ENCODE results near the gene PPP2R2C. TPM values are rescaled to one million over a fixed set of nuclear protein-coding genes. Genes with fewer than 3 reads are reported as not detected.

Gene PPP2R2C
- total and polyA plus RNA-seq, 3 experiments from 2014 or later: not detected

- H3K4me1 Mint-ChIP-seq: no peaks in the 10 kb centered on the region
- no peak overlapping the region for H3K27ac Mint-ChIP-seq
These were observed 170.5 kb downstream of the PPP2R2C start for GRCh38 chr4:6301732-6302442.

GRCh38 chr4:6301051-6301731 is 171.2 kb downstream of the PPP2R2C start:
- Histone ChIP-seq H3K4me1 (ENCODE audit: insufficient read depth, low read length) (no peaks in the 10 kb centered on the region), H3K27me3 (ENCODE audit: insufficient read depth, low read length, poor library complexity, severe bottlenecking) (no peaks in the 10 kb centered on the region), H3K9me3 (ENCODE audit: low read length) (no peaks in the 10 kb centered on the region), H3K27ac (ENCODE audit: low read depth, low read length) (no peak overlapping the region), H3K36me3 (ENCODE audit: insufficient read depth, low read length) (no peaks in the 10 kb centered on the region), H3K4me3 (ENCODE audit: low read length) (no peak overlapping the region)
- H3K9me3 Mint-ChIP-seq: no peaks in the 10 kb centered on the region
- H3K36me3 Mint-ChIP-seq: peaks cover 3 to 22% (median 8%) of the 10 kb centered on the region in 3 donors
- H3K4me3 Mint-ChIP-seq: no peak overlapping the region
- H3K27ac Mint-ChIP-seq: no peak overlapping the region
- H3K4me1 Mint-ChIP-seq: no peaks in the 10 kb centered on the region
- ChIA-PET POLR2A (no interaction called here), CTCF (no interaction called here)
- DNase-seq: no peak
- peaks cover 0 to 3% of the 10 kb centered on the region in 2 donors for H3K27me3 Mint-ChIP-seq

More at GRCh38 chr4:6301732-6302442, 170.5 kb downstream of the PPP2R2C start:
- Histone ChIP-seq H3K27ac (ENCODE audit: low read depth, low read length) (no peak overlapping the region), H3K27me3 (ENCODE audit: insufficient read depth, low read length, poor library complexity, severe bottlenecking) (no peaks in the 10 kb centered on the region), H3K4me1 (ENCODE audit: insufficient read depth, low read length) (no peaks in the 10 kb centered on the region), H3K9me3 (ENCODE audit: low read length) (no peaks in the 10 kb centered on the region), H3K36me3 (ENCODE audit: insufficient read depth, low read length) (no peaks in the 10 kb centered on the region), H3K4me3 (ENCODE audit: low read length) (no peak overlapping the region)
- Mint-ChIP-seq H3K36me3 (peaks cover 3 to 20% (median 8%) of the 10 kb centered on the region in 3 donors), H3K9me3 (no peaks in the 10 kb centered on the region), H3K27me3 (peaks cover 7% of the 10 kb centered on the region in 2 donors), H3K4me3 (no peak overlapping the region)
- ChIA-PET CTCF (no interaction called here), POLR2A (no interaction called here)
- no peak for DNase-seq

- Mint-ChIP-seq H3K9me3 (no peaks in the 10 kb centered on the region), H3K27me3 (no peaks in the 10 kb centered on the region), H3K4me1 (no peaks in the 10 kb centered on the region), H3K27ac (no peak overlapping the region), H3K36me3 (peaks cover 3 to 24% (median 8%) of the 10 kb centered on the region in 3 donors), H3K4me3 (no peak overlapping the region)
- no peak overlapping the region for H3K4me3 ChIP-seq (ENCODE audit: low read length)
- H3K27ac ChIP-seq (ENCODE audit: low read depth, low read length): no peak overlapping the region
- no peaks in the 10 kb centered on the region for H3K4me1 ChIP-seq (ENCODE audit: insufficient read depth, low read length)
- no peaks in the 10 kb centered on the region for H3K27me3 ChIP-seq (ENCODE audit: insufficient read depth, low read length, poor library complexity, severe bottlenecking)
- ChIA-PET CTCF (no interaction called here), POLR2A (no interaction called here)
- no peak for DNase-seq
- no peaks in the 10 kb centered on the region for H3K9me3 ChIP-seq (ENCODE audit: low read length)
- no peaks in the 10 kb centered on the region for H3K36me3 ChIP-seq (ENCODE audit: insufficient read depth, low read length)
These were observed 172.1 kb downstream of the PPP2R2C start for GRCh38 chr4:6300359-6300758.

- no peaks in the 10 kb centered on the region for H3K4me1 ChIP-seq (ENCODE audit: insufficient read depth, low read length)
- DNase-seq: no peak
- Mint-ChIP-seq H3K27me3 (no peaks in the 10 kb centered on the region), H3K4me1 (no peaks in the 10 kb centered on the region), H3K9me3 (no peaks in the 10 kb centered on the region), H3K36me3 (peaks cover 3 to 27% (median 8%) of the 10 kb centered on the region in 3 donors), H3K27ac (no peak overlapping the region), H3K4me3 (no peak overlapping the region)
- H3K27me3 ChIP-seq (ENCODE audit: insufficient read depth, low read length, poor library complexity, severe bottlenecking): no peaks in the 10 kb centered on the region
- H3K27ac ChIP-seq (ENCODE audit: low read depth, low read length): no peak overlapping the region
- H3K9me3 ChIP-seq (ENCODE audit: low read length): no peaks in the 10 kb centered on the region
- ChIA-PET CTCF (no interaction called here), POLR2A (no interaction called here)
- no peak overlapping the region for H3K4me3 ChIP-seq (ENCODE audit: low read length)
- no peaks in the 10 kb centered on the region for H3K36me3 ChIP-seq (ENCODE audit: insufficient read depth, low read length)
These were observed 172.5 kb downstream of the PPP2R2C start for GRCh38 chr4:6299875-6300274.

GRCh38 chr4:6298852-6299251 is 173.6 kb downstream of the PPP2R2C start:
- no peaks in the 10 kb centered on the region for H3K9me3 Mint-ChIP-seq

GRCh38 chr4:6298035-6298434 is 174.4 kb downstream of the PPP2R2C start:
- CTCF ChIA-PET: no interaction called here

More at GRCh38 chr4:6298852-6299251, 173.6 kb downstream of the PPP2R2C start:
- Histone ChIP-seq H3K27ac (ENCODE audit: low read depth, low read length) (no peak overlapping the region), H3K4me3 (ENCODE audit: low read length) (no peak overlapping the region), H3K4me1 (ENCODE audit: insufficient read depth, low read length) (no peaks in the 10 kb centered on the region), H3K27me3 (ENCODE audit: insufficient read depth, low read length, poor library complexity, severe bottlenecking) (no peaks in the 10 kb centered on the region), H3K9me3 (ENCODE audit: low read length) (no peaks in the 10 kb centered on the region), H3K36me3 (ENCODE audit: insufficient read depth, low read length) (no peaks in the 10 kb centered on the region)
- Mint-ChIP-seq H3K4me3 (no peak overlapping the region), H3K27ac (no peak overlapping the region), H3K36me3 (peaks cover 3 to 29% (median 8%) of the 10 kb centered on the region in 3 donors), H3K27me3 (no peaks in the 10 kb centered on the region), H3K4me1 (no peaks in the 10 kb centered on the region)
- no peak for DNase-seq
- POLR2A ChIA-PET: no interaction called here
- CTCF ChIA-PET: no interaction called here

GRCh38 chr4:6297266-6297815 is 175.1 kb downstream of the PPP2R2C start:
- H3K36me3 Mint-ChIP-seq: peaks cover 3 to 22% (median 11%) of the 10 kb centered on the region in 3 donors
- no peak for DNase-seq
- POLR2A ChIA-PET: no interaction called here
- Histone ChIP-seq H3K27me3 (ENCODE audit: insufficient read depth, low read length, poor library complexity, severe bottlenecking) (no peaks in the 10 kb centered on the region), H3K4me3 (ENCODE audit: low read length) (no peak overlapping the region), H3K27ac (ENCODE audit: low read depth, low read length) (no peak overlapping the region), H3K9me3 (ENCODE audit: low read length) (no peaks in the 10 kb centered on the region), H3K4me1 (ENCODE audit: insufficient read depth, low read length) (no peaks in the 10 kb centered on the region), H3K36me3 (ENCODE audit: insufficient read depth, low read length) (no peaks in the 10 kb centered on the region)
- no peaks in the 10 kb centered on the region for H3K4me1 Mint-ChIP-seq
- CTCF ChIA-PET: no interaction called here
- H3K27ac Mint-ChIP-seq: peak overlapping the region in 1 of 8 donors; percentile 27
- H3K9me3 Mint-ChIP-seq: no peaks in the 10 kb centered on the region
- H3K27me3 Mint-ChIP-seq: no peaks in the 10 kb centered on the region
- no peak overlapping the region for H3K4me3 Mint-ChIP-seq

More at GRCh38 chr4:6298035-6298434, 174.4 kb downstream of the PPP2R2C start:
- no peaks in the 10 kb centered on the region for H3K27me3 Mint-ChIP-seq
- Histone ChIP-seq H3K27ac (ENCODE audit: low read depth, low read length) (no peak overlapping the region), H3K4me1 (ENCODE audit: insufficient read depth, low read length) (no peaks in the 10 kb centered on the region), H3K9me3 (ENCODE audit: low read length) (no peaks in the 10 kb centered on the region), H3K27me3 (ENCODE audit: insufficient read depth, low read length, poor library complexity, severe bottlenecking) (no peaks in the 10 kb centered on the region), H3K36me3 (ENCODE audit: insufficient read depth, low read length) (no peaks in the 10 kb centered on the region), H3K4me3 (ENCODE audit: low read length) (no peak overlapping the region)
- H3K4me3 Mint-ChIP-seq: no peak overlapping the region
- POLR2A ChIA-PET: no interaction called here
- DNase-seq: no peak
- H3K4me1 Mint-ChIP-seq: no peaks in the 10 kb centered on the region
- H3K36me3 Mint-ChIP-seq: peaks cover 3 to 28% (median 11%) of the 10 kb centered on the region in 3 donors
- no peaks in the 10 kb centered on the region for H3K9me3 Mint-ChIP-seq
- peak overlapping the region in 1 of 8 donors; percentile 27 for H3K27ac Mint-ChIP-seq

GRCh38 chr4:6296026-6296425 is 176.4 kb downstream of the PPP2R2C start:
- no peak overlapping the region for H3K4me3 ChIP-seq (ENCODE audit: low read length)
- H3K36me3 ChIP-seq (ENCODE audit: insufficient read depth, low read length): no peaks in the 10 kb centered on the region
- ChIA-PET CTCF (interaction anchor here (1.4 kb wide), 1 partner anchor 31 kb away, joined by 4 read pairs; no protein-coding TSS in a partner anchor), POLR2A (no interaction called here)
- H3K9me3 ChIP-seq (ENCODE audit: low read length): no peaks in the 10 kb centered on the region
- DNase-seq: no peak
- H3K27ac ChIP-seq (ENCODE audit: low read depth, low read length): no peak overlapping the region
- no peaks in the 10 kb centered on the region for H3K9me3 Mint-ChIP-seq
- peaks cover 2 to 16% (median 5%) of the 10 kb centered on the region in 3 donors for H3K36me3 Mint-ChIP-seq
- no peak overlapping the region for H3K4me3 Mint-ChIP-seq
- H3K27me3 Mint-ChIP-seq: no peaks in the 10 kb centered on the region
- no peak overlapping the region for H3K27ac Mint-ChIP-seq
- H3K27me3 ChIP-seq (ENCODE audit: insufficient read depth, low read length, poor library complexity, severe bottlenecking): no peaks in the 10 kb centered on the region
- H3K4me1 ChIP-seq (ENCODE audit: insufficient read depth, low read length): no peaks in the 10 kb centered on the region
- no peaks in the 10 kb centered on the region for H3K4me1 Mint-ChIP-seq
